SU-DHL-6 (cell line): Measurements from ENCODE around the gene KCP.

Experiments
- H2AFZ ChIP-seq: fragments of 200-600 bp; sonication (generic); 2 replicates; pipeline ENCODE4 v1.6.1; 2014; ENCODE audit warnings: low read depth, mild to moderate bottlenecking, moderate library complexity, mixed read lengths, antibody characterized with exemption, low read length; ENCODE audit not compliant: severe bottlenecking
- H3F3A ChIP-seq: fragments of 200-600 bp; shearing (Covaris generic); 2 replicates; pipeline ENCODE4 v1.6.0; 2016; ENCODE audit warnings: antibody characterized with exemption, mild to moderate bottlenecking; ENCODE audit not compliant: insufficient read depth
- H3K27ac ChIP-seq: fragments of 200-600 bp; sonication (generic); 2 replicates; pipeline ENCODE4 v1.5.1; 2016; ENCODE audit warnings: low read depth, mild to moderate bottlenecking, low read length, moderate library complexity, mixed read lengths
- H3K27me3 ChIP-seq: fragments of 200-600 bp; sonication (generic), shearing (Covaris generic); 2 replicates; pipeline ENCODE4 v1.6.0; 2014; ENCODE audit warnings: mild to moderate bottlenecking, low read length
- H3K36me3 ChIP-seq: fragments of 200-600 bp; sonication (generic); 2 replicates; pipeline ENCODE4 v1.6.1; 2014; ENCODE audit warnings: mild to moderate bottlenecking, low read length, mixed read lengths
- H3K4me2 ChIP-seq: fragments of 300-600, 200-600 bp; shearing (Covaris generic), sonication (generic); 2 replicates; pipeline ENCODE4 v1.6.0; 2014; ENCODE audit warnings: low read length, low read depth, mild to moderate bottlenecking; ENCODE audit not compliant: poor library complexity, severe bottlenecking
- H3K4me3 ChIP-seq: fragments of 200-600 bp; sonication (generic); 2 replicates; pipeline ENCODE4 v1.5.1; 2014; ENCODE audit warnings: antibody characterized with exemption, low read length, mild to moderate bottlenecking, mixed read lengths; ENCODE audit not compliant: insufficient read depth, poor library complexity, severe bottlenecking
- H3K79me2 ChIP-seq: fragments of 200-600 bp; sonication (generic); 2 replicates; pipeline ENCODE4 v1.6.1; 2014; ENCODE audit warnings: mild to moderate bottlenecking, low read length, moderate library complexity; ENCODE audit not compliant: insufficient read depth
- H3K9ac ChIP-seq: fragments of 200-600 bp; sonication (generic); 2 replicates; pipeline ENCODE4 v1.7.0; 2014; ENCODE audit warnings: mild to moderate bottlenecking, low read length
- H3K9me2 ChIP-seq: fragments of 200-600 bp; sonication (generic); replicated peaks from 2 replicates; pipeline ENCODE4 v1.6.1; 2014; ENCODE audit warnings: low read length; ENCODE audit not compliant: insufficient read depth
- H3K9me3 ChIP-seq: fragments of 200-600 bp; sonication (generic); 2 replicates; pipeline ENCODE4 v1.6.1; 2014; ENCODE audit warnings: low read length, mixed read lengths; ENCODE audit not compliant: insufficient read depth
- H4K20me1 ChIP-seq: fragments of 200-600 bp; sonication (generic); 2 replicates; pipeline ENCODE4 v1.6.1; 2014; ENCODE audit warnings: low read depth, mild to moderate bottlenecking, antibody characterized with exemption, low read length, moderate library complexity, mixed read lengths
- CTCF ChIP-seq: fragments of 200-600 bp; sonication (generic); IDR thresholded peaks from one replicate; pipeline ENCODE4 v1.5.1; 2017; ENCODE audit warnings: antibody characterized with exemption, mild to moderate bottlenecking, low read length, moderate library complexity; ENCODE audit not compliant: insufficient read depth, poor library complexity, severe bottlenecking
- EZH2phosphoT487 ChIP-seq: fragments of 200-600 bp; sonication (generic), shearing (Covaris generic); conservative IDR thresholded peaks from 2 replicates; pipeline ENCODE4 v1.6.1; 2018; ENCODE audit warnings: mild to moderate bottlenecking, antibody characterized with exemption, low read length, moderate library complexity, mixed read lengths

Gene KCP

GRCh38 chr7:128861957-128862570, 48.4 kb downstream of the KCP start:
- no peaks in the 10 kb centered on the region for H3F3A ChIP-seq
- no peaks in the 10 kb centered on the region for H3K27me3 ChIP-seq
- no peaks in the 10 kb centered on the region for H3K9me3 ChIP-seq
- H3K9ac ChIP-seq: peak overlapping the region; percentile 86
- H3K4me3 ChIP-seq: peak overlapping the region; percentile 48
- TF ChIP-seq EZH2phosphoT487 (no peak), CTCF (no peak)
- no peak overlapping the region for H3K27ac ChIP-seq
- H3K36me3 ChIP-seq: no peaks in the 10 kb centered on the region
- peak overlapping the region; percentile 95 for H2AFZ ChIP-seq
- peak overlapping the region; percentile 80 for H3K4me2 ChIP-seq
- no peaks in the 10 kb centered on the region for H3K9me2 ChIP-seq
- H3K79me2 ChIP-seq: peaks cover 14% of the 10 kb centered on the region
- H4K20me1 ChIP-seq: no peaks in the 10 kb centered on the region

GRCh38 chr7:128860158-128861073, 50.1 kb downstream of the KCP start:
- Histone ChIP-seq H2AFZ (no peak overlapping the region), H3K9me3 (no peaks in the 10 kb centered on the region), H3K9ac (no peak overlapping the region), H3K9me2 (no peaks in the 10 kb centered on the region), H3K27ac (no peak overlapping the region), H3K36me3 (no peaks in the 10 kb centered on the region), H3K4me3 (no peak overlapping the region), H3K79me2 (peaks cover 14% of the 10 kb centered on the region), H3K27me3 (no peaks in the 10 kb centered on the region), H3K4me2 (no peak overlapping the region), H3F3A (no peaks in the 10 kb centered on the region), H4K20me1 (no peaks in the 10 kb centered on the region)
- TF ChIP-seq CTCF: no peak
- TF ChIP-seq EZH2phosphoT487: no peak

GRCh38 chr7:128859232-128860157, 51.0 kb downstream of the KCP start:
- Histone ChIP-seq H4K20me1 (no peaks in the 10 kb centered on the region), H3K4me3 (no peak overlapping the region), H3F3A (no peaks in the 10 kb centered on the region), H3K4me2 (no peak overlapping the region), H3K27me3 (no peaks in the 10 kb centered on the region), H2AFZ (no peak overlapping the region), H3K79me2 (peaks cover 14% of the 10 kb centered on the region), H3K9me2 (no peaks in the 10 kb centered on the region), H3K9ac (no peak overlapping the region), H3K9me3 (no peaks in the 10 kb centered on the region), H3K27ac (no peak overlapping the region), H3K36me3 (no peaks in the 10 kb centered on the region)
- TF ChIP-seq EZH2phosphoT487 (no peak), CTCF (no peak)
